HCT116 (cell line): Measurements from ENCODE around the gene RBM44. TPM values are rescaled to one million over a fixed set of nuclear protein-coding genes. Genes with fewer than 3 reads are reported as not detected.

Experiments
- ATAC-seq: fragments of 200-7000 bp; cut with Tn5 transposase; 2 replicates; pipeline ENCODE4 v1.9.1; 2020; ENCODE audit warnings: mild to moderate bottlenecking, moderate library complexity
- BruUV-seq: library from RNA; stranded (reverse); fragments of 400-500 nt; replicated peaks from 2 replicates; lab custom pipeline; 2021; lab: Mats Ljungman, UMichigan
- CTCF ChIA-PET: fragments of 300-600 bp; sonication (Branson Sonifier 250); formaldehyde crosslinking; loops from one replicate; lab custom pipeline; 2021; ENCODE audit warnings: antibody characterized with exemption; lab: Charles Lee
- POLR2A ChIA-PET: fragments of 300-600, 350-600 bp; sonication (Branson Sonifier 250); formaldehyde crosslinking; loops from one replicate; lab custom pipeline; 2021; ENCODE audit warnings: antibody characterized with exemption; lab: Charles Lee
- RAD21 ChIA-PET, 2 experiments: fragments of 300-600 bp; sonication (Branson Sonifier 250); formaldehyde crosslinking; loops; one replicate each; lab custom pipeline; 2023; ENCODE audit warnings: low total read pairs in 2 of 2; ENCODE audit not compliant: uncharacterized antibody in 2 of 2, unreplicated experiment in 2 of 2, low non-redundant PET in 1 of 2; lab: Charles Lee
- DNase-seq: peaks from one replicate; pipeline ENCODE4 v3.0.0-alpha.2; 2010; ENCODE audit warnings: low read depth, low spot score
- H2AFZ ChIP-seq: fragments of 200-600 bp; shearing (Covaris generic), sonication (generic); 2 replicates; pipeline ENCODE4 v1.6.1; 2017; ENCODE audit warnings: low read depth, mixed run types, mixed read lengths, antibody characterized with exemption, low read length; ENCODE audit not compliant: poor library complexity, severe bottlenecking
- H3K27ac ChIP-seq: 2 replicates; pipeline ENCODE4 v1.5.1; 2012; ENCODE audit warnings: low read depth, low read length
- H3K27me3 ChIP-seq: fragments of 200-600 bp; sonication (generic); 2 replicates; pipeline ENCODE4 v1.6.1; 2016; ENCODE audit warnings: mixed run types, low read length, mixed read lengths; ENCODE audit not compliant: insufficient read depth
- H3K36me3 ChIP-seq, 2 experiments: fragments of 200-500 bp in 1 of 2; fragments of 200-600 bp in 1 of 2; sonication (Bioruptor generic) in 1 of 2; sonication (generic) in 1 of 2; 2 replicates each; pipeline versions ENCODE4 v1.5.1 to v1.6.1; 2014 to 2016; ENCODE audit warnings: low read length in 2 of 2, inconsistent platforms in 1 of 2, mixed read lengths in 1 of 2, mixed run types in 1 of 2; ENCODE audit not compliant: insufficient read depth in 2 of 2, control insufficient read depth in 1 of 2
- H3K4me1 ChIP-seq, 2 experiments: fragments of 200-600 bp in 1 of 2; sonication (generic) in 1 of 2; 2 replicates each; pipeline versions ENCODE4 v1.5.1 to v1.6.1; 2012 to 2017; ENCODE audit warnings: low read length in 2 of 2, inconsistent platforms in 1 of 2, mild to moderate bottlenecking in 1 of 2, mixed read lengths in 1 of 2, mixed run types in 1 of 2, moderate library complexity in 1 of 2; ENCODE audit not compliant: insufficient read depth in 2 of 2, control insufficient read depth in 1 of 2
- H3K4me2 ChIP-seq: fragments of 200-600 bp; sonication (generic); 2 replicates; pipeline ENCODE4 v1.6.1; 2017; ENCODE audit warnings: mixed run types, low read length, mixed read lengths
- H3K4me3 ChIP-seq, 2 experiments: fragments of 200-600 bp in 1 of 2; sonication (generic) in 1 of 2; replicated peaks in 1 of 2; 2 replicates each; pipeline ENCODE4 v1.5.1; 2011 to 2016; ENCODE audit warnings: low read length in 2 of 2, control low read depth in 1 of 2, low read depth in 1 of 2, mild to moderate bottlenecking in 1 of 2, mixed read lengths in 1 of 2, mixed run types in 1 of 2
- H3K79me2 ChIP-seq: fragments of 200-600 bp; sonication (generic); 2 replicates; pipeline ENCODE4 v1.6.1; 2017; ENCODE audit warnings: mild to moderate bottlenecking, mixed run types, low read length, moderate library complexity, mixed read lengths; ENCODE audit not compliant: insufficient read depth
- H3K9ac ChIP-seq: fragments of 200-600 bp; sonication (generic); 2 replicates; pipeline ENCODE4 v1.6.1; 2016; ENCODE audit warnings: low read length, mixed read lengths
- H3K9me2 ChIP-seq: fragments of 200-600 bp; sonication (generic), shearing (Covaris generic); 2 replicates; pipeline ENCODE4 v1.6.1; 2017; ENCODE audit warnings: mixed run types, mild to moderate bottlenecking, moderate library complexity; ENCODE audit not compliant: insufficient read depth
- H3K9me3 ChIP-seq, 2 experiments: fragments of 200-500 bp in 1 of 2; fragments of 200-600 bp in 1 of 2; sonication (Bioruptor generic) in 1 of 2; sonication (generic) in 1 of 2; 2 replicates each; pipeline ENCODE4 v1.6.1; 2014 to 2017; ENCODE audit warnings: low read length in 2 of 2, mixed read lengths in 2 of 2, inconsistent platforms in 1 of 2, low read depth in 1 of 2, mild to moderate bottlenecking in 1 of 2, mixed run types in 1 of 2, moderate library complexity in 1 of 2; ENCODE audit not compliant: control insufficient read depth in 1 of 2, insufficient read depth in 1 of 2
- H4K20me1 ChIP-seq: fragments of 200-600 bp; sonication (generic), shearing (Covaris generic); 2 replicates; pipeline ENCODE4 v1.6.1; 2017; ENCODE audit warnings: mixed run types, mild to moderate bottlenecking, moderate library complexity; ENCODE audit not compliant: insufficient read depth
- CBX3 ChIP-seq: IDR thresholded peaks from 2 replicates; pipeline ENCODE4 v1.6.1; 2012; ENCODE audit warnings: low read depth
- EGR1 ChIP-seq: IDR thresholded peaks from 2 replicates; pipeline ENCODE4 v1.6.1; 2012; ENCODE audit warnings: low read depth
- ELF1 ChIP-seq: IDR thresholded peaks from 2 replicates; pipeline ENCODE4 v1.6.1; 2012; ENCODE audit warnings: low read depth, borderline replicate concordance
- EZH2 ChIP-seq: fragments of 200-600 bp; sonication (generic); IDR thresholded peaks from 2 replicates; pipeline ENCODE4 v1.6.1; 2017; ENCODE audit warnings: antibody characterized with exemption, mixed run types
- EZH2phosphoT487 ChIP-seq: fragments of 200-600 bp; IDR thresholded peaks from 2 replicates; pipeline ENCODE4 v1.6.1; 2018; ENCODE audit warnings: antibody characterized with exemption, borderline replicate concordance
- FOSL1 ChIP-seq: IDR thresholded peaks from 2 replicates; pipeline ENCODE4 v1.6.1; 2012; ENCODE audit warnings: low read depth
- JUND ChIP-seq: IDR thresholded peaks from 2 replicates; pipeline ENCODE4 v1.6.1; 2012
- POLR2AphosphoS5 ChIP-seq: IDR thresholded peaks from 2 replicates; pipeline ENCODE4 v1.6.1; 2011; ENCODE audit warnings: mild to moderate bottlenecking, low read depth, low read length, moderate library complexity
- RAD21 ChIP-seq: IDR thresholded peaks from 2 replicates; pipeline ENCODE4 v1.6.1; 2012; ENCODE audit warnings: low read depth, mild to moderate bottlenecking
- SIN3A ChIP-seq: IDR thresholded peaks from 2 replicates; pipeline ENCODE4 v1.6.1; 2012; ENCODE audit warnings: low read depth
- SRF ChIP-seq: IDR thresholded peaks from 2 replicates; pipeline ENCODE4 v1.6.1; 2012; ENCODE audit warnings: low read depth
- ZNF274 ChIP-seq: fragments of 200-500 bp; sonication (Bioruptor generic); IDR thresholded peaks from 2 replicates; pipeline ENCODE4 v1.6.1; 2014; ENCODE audit warnings: mild to moderate bottlenecking, low read depth, low read length, inconsistent platforms
- intact Hi-C: fragments of 100-400 bp; cut with micrococcal nuclease; formaldehyde crosslinking; loops from 2 replicates; pipeline ENCODE4 v1.10.0; 2022
- total RNA-seq: library from RNA; stranded (reverse); gene quantifications from one replicate; pipeline ENCODE4 v1.2.1, GENCODE V29; 2021; ENCODE audit not compliant: unreplicated experiment
- TF ChIP-seq, protein P1 (sequence below): IDR thresholded peaks from 2 replicates; pipeline ENCODE4 v1.6.1; 2012; ENCODE audit warnings: low read depth

The RBM44 gene
- total RNA-seq, 1 experiment from 2014 or later, result 0.54 TPM

DNA sequence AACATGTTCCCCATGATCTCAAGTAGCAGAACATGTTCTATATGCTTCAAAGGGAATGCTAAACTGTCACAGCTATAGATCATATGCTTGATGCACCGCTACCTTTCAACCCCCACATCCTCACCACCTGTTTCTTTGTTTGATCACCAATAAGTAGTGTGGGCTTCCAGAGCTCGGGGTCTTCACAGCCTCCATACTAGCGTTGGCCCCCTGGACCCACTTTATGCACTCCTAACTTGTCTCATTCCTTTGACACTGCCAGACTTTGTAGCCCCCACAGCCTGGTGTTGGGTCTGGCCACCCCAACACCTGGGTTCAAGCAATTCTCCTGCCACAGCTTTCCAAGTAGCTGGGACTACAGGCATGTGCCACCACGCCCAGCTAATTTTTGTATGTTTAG is 11.6 kb upstream of the RBM44 start:
- ATAC-seq (no peak), DNase-seq (no peak)
- RAD21 ChIA-PET, result no interaction called here
- no peaks in the 10 kb centered on the region for H3K9me2 ChIP-seq
- intact Hi-C loops, result no loop called here
- no peak overlapping the region for H2AFZ ChIP-seq
- CTCF ChIA-PET, result no interaction called here
- H3K79me2 ChIP-seq, result no peaks in the 10 kb centered on the region
- peaks cover under 1 to 8% of the 10 kb centered on the region in 2 experiments; a peak in 1 of 4 replicates for H3K36me3 ChIP-seq
- TF ChIP-seq EZH2 (no peak), SRF (no peak), EZH2phosphoT487 (no peak), ZNF274 (no peak), JUND (no peak), FOSL1 (no peak), POLR2AphosphoS5 (no peak), ELF1 (no peak), EGR1 (no peak), SIN3A (no peak), RAD21 (no peak), CBX3 (no peak)
- TF ChIP-seq, protein P1, sequence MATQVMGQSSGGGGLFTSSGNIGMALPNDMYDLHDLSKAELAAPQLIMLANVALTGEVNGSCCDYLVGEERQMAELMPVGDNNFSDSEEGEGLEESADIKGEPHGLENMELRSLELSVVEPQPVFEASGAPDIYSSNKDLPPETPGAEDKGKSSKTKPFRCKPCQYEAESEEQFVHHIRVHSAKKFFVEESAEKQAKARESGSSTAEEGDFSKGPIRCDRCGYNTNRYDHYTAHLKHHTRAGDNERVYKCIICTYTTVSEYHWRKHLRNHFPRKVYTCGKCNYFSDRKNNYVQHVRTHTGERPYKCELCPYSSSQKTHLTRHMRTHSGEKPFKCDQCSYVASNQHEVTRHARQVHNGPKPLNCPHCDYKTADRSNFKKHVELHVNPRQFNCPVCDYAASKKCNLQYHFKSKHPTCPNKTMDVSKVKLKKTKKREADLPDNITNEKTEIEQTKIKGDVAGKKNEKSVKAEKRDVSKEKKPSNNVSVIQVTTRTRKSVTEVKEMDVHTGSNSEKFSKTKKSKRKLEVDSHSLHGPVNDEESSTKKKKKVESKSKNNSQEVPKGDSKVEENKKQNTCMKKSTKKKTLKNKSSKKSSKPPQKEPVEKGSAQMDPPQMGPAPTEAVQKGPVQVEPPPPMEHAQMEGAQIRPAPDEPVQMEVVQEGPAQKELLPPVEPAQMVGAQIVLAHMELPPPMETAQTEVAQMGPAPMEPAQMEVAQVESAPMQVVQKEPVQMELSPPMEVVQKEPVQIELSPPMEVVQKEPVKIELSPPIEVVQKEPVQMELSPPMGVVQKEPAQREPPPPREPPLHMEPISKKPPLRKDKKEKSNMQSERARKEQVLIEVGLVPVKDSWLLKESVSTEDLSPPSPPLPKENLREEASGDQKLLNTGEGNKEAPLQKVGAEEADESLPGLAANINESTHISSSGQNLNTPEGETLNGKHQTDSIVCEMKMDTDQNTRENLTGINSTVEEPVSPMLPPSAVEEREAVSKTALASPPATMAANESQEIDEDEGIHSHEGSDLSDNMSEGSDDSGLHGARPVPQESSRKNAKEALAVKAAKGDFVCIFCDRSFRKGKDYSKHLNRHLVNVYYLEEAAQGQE, result no peak
- H3K27ac ChIP-seq, result no peak overlapping the region
- H3K27me3 ChIP-seq, result no peaks in the 10 kb centered on the region
- no peaks in the 10 kb centered on the region for H3K4me1 ChIP-seq
- H4K20me1 ChIP-seq, result no peaks in the 10 kb centered on the region
- H3K4me2 ChIP-seq, result no peak overlapping the region
- H3K9ac ChIP-seq, result no peak overlapping the region
- peaks cover 3 to 10% of the 10 kb centered on the region in 2 experiments; a peak in 2 of 4 replicates for H3K9me3 ChIP-seq
- no peak overlapping the region for H3K4me3 ChIP-seq
- BruUV-seq, result no TSS peak
- POLR2A ChIA-PET, result no interaction called here
